Upper lobe of right lung (tissue), 1 donor: ENCODE results near the gene ZNF100. TPM values are rescaled to one million over a fixed set of nuclear protein-coding genes. Genes with fewer than 3 reads are reported as not detected.
A peak's percentile ranks its signal among the peaks of the same experiment; 100 is the strongest.
"Not testable (repeated sequence)": the region's sequence is repeated elsewhere in the genome, so short reads cannot be mapped to it uniquely, and the experiment has no call there.

Experiments
- ATAC-seq: fragments of 200-7000 bp; cut with Tn5 transposase; one replicate; pipeline ENCODE4 v1.9.1; 2020; ENCODE audit warnings: mild to moderate bottlenecking, moderate library complexity
- DNase-seq: peaks from one replicate; pipeline ENCODE4 v3.0.0-alpha.2; 2020
- H3K27ac ChIP-seq: fragments of 200-600 bp; one replicate; pipeline ENCODE4 v1.8.0; 2022
- H3K27me3 ChIP-seq: fragments of 200-600 bp; one replicate; pipeline ENCODE4 v1.8.0; 2022; ENCODE audit warnings: mild to moderate bottlenecking
- H3K36me3 ChIP-seq: fragments of 200-600 bp; one replicate; pipeline ENCODE4 v1.8.0; 2022
- H3K4me1 ChIP-seq: fragments of 200-600 bp; one replicate; pipeline ENCODE4 v1.8.0; 2022
- H3K4me3 ChIP-seq: fragments of 200-600 bp; one replicate; pipeline ENCODE4 v1.8.0; 2022; ENCODE audit warnings: mild to moderate bottlenecking
- H3K9me3 ChIP-seq: fragments of 200-600 bp; one replicate; pipeline ENCODE4 v1.8.0; 2022
- CTCF ChIP-seq: fragments of 200-600 bp; IDR thresholded peaks from one replicate; pipeline ENCODE4 v1.8.0; 2022; ENCODE audit warnings: antibody characterized with exemption
- intact Hi-C: fragments of 100-400 bp; cut with DNase I; formaldehyde crosslinking; loops from one replicate; pipeline ENCODE4 v1.11.0; 2022
- long read RNA-seq: library from polyadenylated mRNA; unstranded; transcript quantifications from one replicate; pipeline ENCODE4 v2.0.0, GENCODE V29; 2021
- total RNA-seq: library from RNA; stranded (reverse); fragmentation: NEBNext Ultra II Directional; extraction: Animal tissue kit (Norgen Biotek cat#: 25700); gene quantifications from one replicate; pipeline ENCODE4 v1.2.1, GENCODE V29; 2021
- donor health status: DM: no; HTN: yes; CAD: no; lungs with severe emphysema.

ZNF100 gene
- 14.5 TPM for total RNA-seq
- long read RNA-seq, full-length matches to known transcripts = 6 of 13 reads
- long read RNA-seq, partial matches to known transcripts = 1 of 13 reads
- long read RNA-seq, other reads (novel, unspliced or antisense) = 6 of 13 reads

- ATAC-seq (peak; percentile 98), DNase-seq (peak; percentile 96)
- TF ChIP-seq CTCF = no peak
- Histone ChIP-seq H3K4me1 (peaks cover 5% of the 10 kb centered on the region), H3K27ac (peak within 1 kb of the TSS; percentile 89), H3K27me3 (no peaks in the 10 kb centered on the region), H3K9me3 (no peaks in the 10 kb centered on the region), H3K36me3 (peaks cover 29% of the 10 kb centered on the region), H3K4me3 (peak within 1 kb of the TSS; percentile 74)
- intact Hi-C loops = no loop called here
These were observed at the start of gene ZNF100 for GRCh38 chr19:21767065-21767800. Gene ZNF100, minus strand, starts transcription at chr19:21767579. Its CDS starts 150 bp downstream, at chr19:21767429.

DNA sequence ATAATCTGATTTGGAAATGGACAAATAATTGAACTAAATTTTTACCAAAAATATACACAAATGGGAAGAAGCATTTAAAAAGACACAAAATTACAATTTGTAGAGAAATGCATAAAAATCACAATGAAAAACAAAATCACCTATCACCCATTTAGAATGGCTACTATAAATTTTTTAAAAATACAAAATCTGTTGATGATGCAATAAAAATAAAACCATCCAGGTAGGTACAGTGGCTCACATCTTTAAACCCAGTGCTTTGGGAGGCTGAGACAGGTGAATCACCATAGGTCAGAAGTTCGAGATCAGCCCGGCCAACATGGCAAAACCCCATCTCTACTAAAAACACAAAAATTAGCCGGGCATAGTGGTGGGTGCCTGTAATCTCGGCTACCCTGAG, 45.1 kb upstream of the ZNF100 start:
- no peaks in the 10 kb centered on the region for H3K27me3 ChIP-seq
- H3K27ac ChIP-seq = no peak overlapping the region
- DNase-seq (no peak), ATAC-seq (no peak)
- peaks cover 70% of the 10 kb centered on the region for H3K9me3 ChIP-seq
- no peak for TF ChIP-seq CTCF
- peaks cover 67% of the 10 kb centered on the region for H3K36me3 ChIP-seq
- H3K4me1 ChIP-seq = no peaks in the 10 kb centered on the region
- intact Hi-C loops = no loop called here
- no peak overlapping the region for H3K4me3 ChIP-seq

DNA sequence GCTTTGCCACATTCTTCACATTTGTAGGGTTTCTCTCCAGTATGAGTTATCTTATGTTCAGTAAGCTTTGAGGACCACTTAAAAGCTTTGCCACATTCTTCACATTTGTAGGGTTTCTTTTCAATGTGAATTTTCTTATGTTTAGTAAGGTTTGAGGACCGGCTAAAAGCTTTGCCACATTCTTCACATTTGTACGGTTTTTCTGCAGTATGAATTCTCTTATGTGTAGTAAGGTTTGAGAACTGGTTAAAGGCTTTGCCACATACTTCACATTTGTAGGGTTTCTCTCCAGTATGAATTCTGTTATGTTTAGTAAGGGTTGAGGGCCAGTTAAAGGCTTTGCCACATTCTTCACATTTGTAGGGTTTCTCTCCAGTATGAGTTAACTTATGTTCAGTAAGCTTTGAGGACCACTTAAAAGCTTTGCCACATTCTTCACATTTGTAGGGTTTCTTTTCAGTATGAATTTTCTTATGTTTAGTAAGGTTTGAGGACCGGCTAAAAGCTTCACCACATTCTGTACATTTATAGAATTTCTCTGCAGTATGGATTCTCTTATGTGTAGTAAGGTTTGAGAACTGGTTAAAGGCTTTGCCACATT, 41.1 kb upstream of the ZNF100 start:
- H3K27ac ChIP-seq, intact Hi-C loops, H3K27me3 ChIP-seq, H3K4me1 ChIP-seq, H3K4me3 ChIP-seq, DNase-seq, ATAC-seq: not testable (repeated sequence)
- Histone ChIP-seq H3K36me3 (peaks cover 41% of the 10 kb centered on the region), H3K9me3 (peaks cover 93% of the 10 kb centered on the region)

- no peak overlapping the region for H3K27ac ChIP-seq
- H3K36me3 ChIP-seq = no peaks in the 10 kb centered on the region
- no peak for TF ChIP-seq CTCF
These were observed 22.2 kb upstream of the ZNF100 start for GRCh38 chr19:21789466-21790085.

GRCh38 chr19:21786936-21787335, 19.6 kb upstream of the ZNF100 start:
- intact Hi-C loops = no loop called here
- no peaks in the 10 kb centered on the region for H3K4me1 ChIP-seq
- no peaks in the 10 kb centered on the region for H3K9me3 ChIP-seq
- H3K27ac ChIP-seq = no peak overlapping the region
- no peak for TF ChIP-seq CTCF
- no peaks in the 10 kb centered on the region for H3K27me3 ChIP-seq
- no peaks in the 10 kb centered on the region for H3K36me3 ChIP-seq
- ATAC-seq (no peak), DNase-seq (no peak)
- no peak overlapping the region for H3K4me3 ChIP-seq

More at GRCh38 chr19:21789466-21790085, 22.2 kb upstream of the ZNF100 start:
- Histone ChIP-seq H3K4me1 (no peaks in the 10 kb centered on the region), H3K27me3 (no peaks in the 10 kb centered on the region), H3K4me3 (no peak overlapping the region), H3K9me3 (no peaks in the 10 kb centered on the region)
- DNase-seq = no peak
- no peak for ATAC-seq
- intact Hi-C loops = no loop called here

DNA sequence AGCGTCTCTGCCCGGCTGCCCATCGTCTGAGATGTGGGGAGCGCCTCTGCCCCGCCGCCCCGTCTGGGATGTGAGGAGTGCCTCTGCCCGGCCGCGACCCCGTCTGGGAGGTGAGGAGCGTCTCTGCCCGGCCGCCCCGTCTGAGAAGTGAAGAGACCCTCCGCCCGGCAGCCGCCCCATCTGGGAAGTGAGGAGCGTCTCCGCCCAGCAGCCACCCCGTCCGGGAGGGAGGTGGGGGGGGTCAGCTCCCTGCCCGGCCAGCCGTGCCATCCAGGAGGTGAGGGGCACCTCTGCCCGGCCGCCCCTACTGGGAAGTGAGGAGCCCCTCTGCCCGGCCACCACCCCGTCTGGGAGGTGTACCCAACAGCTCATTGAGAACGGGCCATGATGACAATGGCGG, 8.4 kb upstream of the ZNF100 start:
- H3K4me3 ChIP-seq, H3K9me3 ChIP-seq, DNase-seq, intact Hi-C loops, H3K4me1 ChIP-seq, H3K27ac ChIP-seq, ATAC-seq, H3K36me3 ChIP-seq, H3K27me3 ChIP-seq: not testable (repeated sequence)

DNA sequence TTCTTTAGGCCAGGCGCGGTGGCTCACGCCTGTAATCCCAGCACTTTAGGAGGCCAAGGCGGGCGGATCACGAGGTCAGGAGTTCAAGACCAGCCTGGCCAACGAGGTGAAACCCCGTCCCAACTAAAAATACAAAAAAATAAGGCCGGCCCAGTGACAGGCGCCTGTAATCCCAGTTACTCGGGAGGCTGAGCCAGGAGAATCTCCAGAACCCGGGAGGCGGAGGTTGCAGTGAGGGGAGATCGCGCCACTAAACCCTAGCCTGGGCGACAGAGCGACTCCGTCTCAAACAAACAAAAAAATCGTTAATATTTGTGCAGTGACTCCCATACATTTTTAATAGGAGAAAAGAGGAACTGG, 694 bp downstream of the ZNF100 start:
- Histone ChIP-seq H3K36me3 (peaks cover 33% of the 10 kb centered on the region), H3K27ac (peak overlapping the region; percentile 89), H3K4me3 (peak overlapping the region; percentile 74)
- ATAC-seq, H3K9me3 ChIP-seq, H3K4me1 ChIP-seq, H3K27me3 ChIP-seq, DNase-seq, intact Hi-C loops: not testable (repeated sequence)
